Measurements from ENCODE around the gene SH3PXD2B.
"Not testable (repeated sequence)": the region's sequence is repeated elsewhere in the genome, so short reads cannot be mapped to it uniquely, and the experiment has no call there.

SH3PXD2B gene

GRCh38 chr5:172417983-172418630, 36.2 kb downstream of the SH3PXD2B start:
- DNase-seq (ENCODE audit: low read depth in 2 of 2) = no peak

DNA sequence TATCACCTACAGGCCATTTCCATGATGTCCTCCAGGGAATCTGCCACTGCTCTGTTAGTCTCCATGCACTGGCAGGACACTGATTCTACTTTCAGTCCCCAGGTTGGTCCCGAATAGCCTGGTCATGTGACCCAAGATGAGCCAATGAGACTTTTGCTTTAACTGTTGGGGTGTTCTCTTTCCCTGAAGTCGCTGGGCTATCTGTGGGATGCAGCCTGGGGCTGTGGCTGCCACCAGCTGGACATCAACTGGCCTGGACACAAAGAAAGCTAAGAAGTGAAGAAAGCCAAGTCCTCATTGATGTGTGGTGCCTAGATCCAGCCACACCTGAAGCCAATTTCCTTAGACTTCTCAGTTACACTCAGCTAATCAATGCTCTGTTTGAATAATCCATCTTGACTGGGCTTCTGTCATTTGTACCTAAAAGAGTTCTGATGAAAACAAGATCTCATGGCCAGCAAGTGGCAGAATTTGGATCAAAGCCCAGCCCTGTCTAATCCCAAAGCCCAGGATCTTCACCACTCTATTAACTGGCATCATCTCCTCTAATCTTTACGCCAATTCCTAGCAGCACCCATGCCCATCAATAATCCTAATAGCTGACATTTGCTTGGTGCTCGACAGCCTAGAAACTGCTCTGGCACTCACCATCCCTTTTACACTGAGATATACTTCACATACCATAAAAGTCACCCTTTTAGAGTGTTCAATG, 37.0 kb downstream of the SH3PXD2B start:
- no peak for DNase-seq (ENCODE audit: low read depth in 2 of 2)

GRCh38 chr5:172415362-172416275, 38.7 kb downstream of the SH3PXD2B start:
- no peak for DNase-seq (ENCODE audit: low read depth in 2 of 2)

GRCh38 chr5:172414531-172415361, 39.6 kb downstream of the SH3PXD2B start:
- no peak for DNase-seq (ENCODE audit: low read depth in 2 of 2)

DNA sequence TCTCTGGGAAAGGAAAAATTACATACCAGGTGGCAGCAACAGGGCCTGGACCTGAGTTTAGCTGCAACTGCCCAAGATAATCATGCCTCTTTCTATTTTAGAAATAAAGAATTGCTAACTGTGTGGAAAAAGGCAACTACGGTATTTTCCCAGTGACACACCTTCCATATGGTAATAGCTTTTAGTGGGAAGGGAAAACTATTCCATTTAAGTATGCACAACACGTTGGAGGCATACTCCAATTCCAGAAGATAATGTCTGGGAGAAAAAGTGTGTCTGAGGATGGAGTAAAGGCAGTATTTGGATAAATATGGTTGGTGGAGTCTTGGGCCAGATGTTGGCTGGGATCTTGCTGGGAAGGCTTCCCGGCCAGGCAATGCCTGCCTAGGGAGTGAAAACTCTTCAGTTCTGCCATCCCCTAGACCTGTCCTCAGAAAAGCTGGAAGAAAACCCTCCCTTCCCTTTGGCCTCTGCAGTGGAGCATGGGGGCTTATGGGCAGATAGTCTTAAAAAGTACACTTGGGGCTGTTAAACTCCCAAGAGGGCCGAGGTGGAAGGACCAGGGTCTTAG, 40.6 kb downstream of the SH3PXD2B start:
- DNase-seq (ENCODE audit: low read depth in 2 of 2) = no peak

DNA sequence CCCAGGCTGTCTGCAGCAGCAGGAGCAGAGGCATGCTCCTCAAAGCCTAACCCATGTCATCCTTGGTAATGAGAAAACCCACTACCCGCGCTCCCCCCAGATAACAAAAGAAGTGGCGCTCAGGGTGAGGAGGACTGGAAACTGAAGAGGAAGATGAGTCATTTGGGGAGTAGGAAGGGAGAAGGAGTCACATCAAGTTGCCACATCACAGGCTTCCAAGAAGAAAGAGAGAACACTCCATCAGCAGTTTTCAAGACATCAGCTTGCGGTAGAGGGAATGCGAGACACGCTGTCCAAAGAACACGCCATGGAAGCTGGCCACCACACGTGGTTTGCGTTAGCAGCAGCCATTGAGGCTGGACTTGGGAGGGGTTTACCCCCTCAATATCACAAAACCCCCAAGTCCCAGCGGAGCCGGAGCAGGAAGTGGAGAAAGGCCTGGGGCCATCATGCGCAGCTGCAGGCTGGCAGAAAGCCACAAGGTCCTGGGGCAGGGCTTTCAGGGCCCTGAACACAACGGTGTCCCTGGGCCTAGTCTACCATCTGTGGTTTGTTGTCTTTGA, 41.5 kb downstream of the SH3PXD2B start:
- no peak for DNase-seq (ENCODE audit: low read depth in 2 of 2)

DNA sequence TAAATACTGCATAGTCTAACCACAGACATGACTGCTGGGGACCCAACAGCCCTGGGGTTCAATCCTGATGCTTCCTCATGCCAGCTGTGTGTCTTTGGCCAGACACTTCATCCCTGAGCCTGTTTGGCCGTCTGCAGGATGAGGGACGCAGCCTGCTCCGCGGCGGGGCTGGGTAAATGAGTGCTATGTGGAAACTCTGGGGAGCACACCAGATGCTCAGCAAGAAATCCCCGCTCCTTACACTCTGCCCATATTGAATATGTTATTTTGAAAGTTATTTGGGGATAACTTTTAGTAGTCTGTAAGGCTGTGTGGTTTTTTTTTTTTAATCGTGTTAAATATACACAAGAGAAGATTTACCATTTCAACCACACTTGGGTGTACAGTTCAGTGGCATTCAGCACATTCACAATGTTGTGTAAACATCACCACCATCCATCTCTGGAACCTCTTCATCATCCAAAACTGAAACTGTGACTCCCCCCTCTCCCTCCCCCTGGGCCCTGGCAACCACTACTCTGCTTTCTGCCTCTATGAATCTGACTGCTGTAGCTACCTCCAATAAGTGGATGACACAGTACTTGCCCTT, 42.7 kb downstream of the SH3PXD2B start:
- DNase-seq (ENCODE audit: low read depth in 2 of 2) = no peak

DNA sequence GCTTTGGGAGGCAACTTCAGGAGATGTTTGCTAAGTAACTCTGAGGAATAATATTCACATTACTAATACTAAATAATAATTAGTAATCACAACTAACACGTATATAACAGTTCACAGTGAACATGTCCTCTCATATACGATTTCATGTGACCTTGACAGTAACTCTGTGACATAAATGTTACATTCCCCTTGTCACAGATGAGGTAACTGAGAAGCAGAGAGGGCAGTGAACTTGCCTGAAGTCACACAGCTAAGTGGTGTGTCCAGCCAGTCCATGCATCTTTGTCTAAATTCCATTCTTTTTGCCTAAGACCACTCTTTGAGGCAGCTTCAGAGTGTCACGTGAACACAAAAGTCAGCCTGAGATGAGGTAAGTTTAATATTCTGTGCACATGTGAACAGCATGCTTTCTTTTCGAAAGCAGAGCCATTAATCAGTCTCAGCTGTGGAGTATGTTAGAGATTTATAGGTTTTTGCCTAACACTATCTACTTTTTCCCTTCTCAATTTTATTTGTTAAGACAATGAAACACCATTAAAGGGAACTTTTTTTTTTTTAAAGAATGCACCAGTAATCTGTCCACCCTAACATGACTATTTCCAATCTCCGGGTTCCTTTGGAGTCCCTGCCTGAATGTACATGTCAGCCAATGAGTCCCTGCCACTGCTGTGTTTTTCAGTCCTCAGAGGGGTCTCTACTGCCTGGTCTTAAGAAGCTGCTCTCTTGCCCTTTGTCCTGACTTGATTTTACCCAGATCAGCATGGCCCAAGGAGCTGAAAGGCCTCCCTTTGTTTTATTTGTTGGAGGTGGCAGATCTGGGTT, 43.5 kb downstream of the SH3PXD2B start:
- no peak for DNase-seq (ENCODE audit: low read depth in 2 of 2)

DNA sequence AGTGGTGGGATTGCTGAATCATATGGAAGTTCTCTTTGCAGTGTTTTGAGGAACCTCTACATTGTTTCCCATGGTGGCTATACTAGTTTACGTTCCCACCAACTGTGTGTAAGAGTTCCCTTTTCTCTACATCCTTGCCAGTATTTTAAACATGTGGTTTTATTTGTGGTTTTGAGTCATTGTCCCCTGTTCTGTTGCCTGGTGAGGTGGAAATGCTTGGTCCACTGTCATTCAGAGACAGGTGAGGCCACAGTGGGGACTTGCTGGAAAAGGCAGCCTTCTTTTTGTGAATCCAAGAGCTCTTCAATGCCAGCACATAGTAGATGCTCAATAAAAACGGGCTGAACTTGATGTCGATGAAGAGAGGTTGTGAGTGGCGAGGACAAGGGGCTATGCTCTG, 44.2 kb downstream of the SH3PXD2B start:
- no peak for DNase-seq (ENCODE audit: low read depth in 2 of 2)

DNA sequence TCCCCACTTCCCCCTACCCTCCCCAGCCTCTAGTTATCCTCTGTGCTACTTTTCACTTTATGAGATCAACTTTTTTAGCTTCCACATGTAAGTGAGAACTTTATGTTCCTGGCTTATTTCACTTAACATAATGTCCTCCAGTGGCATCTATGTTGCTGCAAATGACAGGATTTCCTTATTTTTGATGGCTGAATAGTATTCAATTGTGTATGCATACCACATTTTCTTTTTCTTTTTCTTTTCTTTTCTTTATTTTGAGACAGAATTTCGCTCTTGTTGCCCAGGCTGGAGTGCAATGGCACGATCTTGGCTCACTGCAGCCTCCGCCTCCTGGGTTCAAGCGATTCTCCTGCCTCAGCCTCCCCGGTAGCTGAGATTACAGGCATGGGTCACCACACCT, 44.8 kb downstream of the SH3PXD2B start:
- not testable (repeated sequence) for DNase-seq (ENCODE audit: low read depth in 2 of 2)

- no peak for DNase-seq (ENCODE audit: low read depth in 2 of 2)
These were observed 46.5 kb downstream of the SH3PXD2B start for GRCh38 chr5:172407822-172408221.

- DNase-seq (ENCODE audit: low read depth in 2 of 2) = no peak
These were observed 47.1 kb downstream of the SH3PXD2B start for GRCh38 chr5:172407241-172407691.

- no peak for DNase-seq (ENCODE audit: low read depth in 2 of 2)
These were observed 48.9 kb downstream of the SH3PXD2B start for GRCh38 chr5:172405226-172406107.

- DNase-seq (ENCODE audit: low read depth in 2 of 2) = no peak
These were observed 49.6 kb downstream of the SH3PXD2B start for GRCh38 chr5:172404746-172405145.

- no peak for DNase-seq (ENCODE audit: low read depth in 2 of 2)
These were observed 50.5 kb downstream of the SH3PXD2B start for GRCh38 chr5:172403817-172404216.

GRCh38 chr5:172403189-172403796, 51.0 kb downstream of the SH3PXD2B start:
- no peak for DNase-seq (ENCODE audit: low read depth in 2 of 2)

- DNase-seq (ENCODE audit: low read depth in 2 of 2) = no peak
These were observed 51.7 kb downstream of the SH3PXD2B start for GRCh38 chr5:172402531-172403188.

DNA sequence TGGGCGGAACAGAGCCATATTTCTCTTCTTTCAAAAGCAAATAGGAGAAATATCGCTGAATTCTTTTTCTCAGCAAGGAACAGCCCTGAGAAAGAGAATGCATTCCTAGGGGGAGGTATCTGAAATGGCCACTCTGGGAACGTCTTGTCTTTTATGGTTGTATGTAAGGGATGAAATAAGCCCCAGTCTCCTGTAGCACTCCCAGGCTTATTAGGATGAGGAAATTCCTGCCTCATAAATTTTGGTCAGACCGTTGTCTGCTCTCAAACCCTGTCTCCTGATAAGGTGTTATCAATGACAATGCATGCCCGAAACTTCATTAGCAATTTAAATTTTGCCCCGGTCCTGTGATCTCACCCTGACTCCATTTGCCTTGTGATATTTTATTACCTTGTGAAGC, 52.3 kb downstream of the SH3PXD2B start:
- not testable (repeated sequence) for DNase-seq (ENCODE audit: low read depth in 2 of 2)
